Measurements from ENCODE around the gene NLRC5. TPM values are rescaled to one million over a fixed set of nuclear protein-coding genes. Genes with fewer than 3 reads are reported as not detected.
"Not testable (repeated sequence)": the region's sequence is repeated elsewhere in the genome, so short reads cannot be mapped to it uniquely, and the experiment has no call there.

NLRC5 gene
- total RNA-seq, 1 donor, result 246 TPM

- Histone ChIP-seq H3K27me3 (ENCODE audit: insufficient read depth, low read length) (no peaks in the 10 kb centered on the region), H3K4me1 (ENCODE audit: insufficient read depth, low read length) (peaks cover 56% of the 10 kb centered on the region), H3K9me3 (ENCODE audit: low read depth, low read length) (no peaks in the 10 kb centered on the region), H3K4me3 (ENCODE audit: low read length) (no peak overlapping the region)
Observed at GRCh38 chr16:57044931-57045693, 55.8 kb downstream of the NLRC5 start.

GRCh38 chr16:57045694-57046381, 56.5 kb downstream of the NLRC5 start:
- H3K4me3 ChIP-seq (ENCODE audit: low read length), result no peak overlapping the region
- H3K27me3 ChIP-seq (ENCODE audit: insufficient read depth, low read length), result no peaks in the 10 kb centered on the region
- H3K4me1 ChIP-seq (ENCODE audit: insufficient read depth, low read length), result peaks cover 49% of the 10 kb centered on the region
- H3K9me3 ChIP-seq (ENCODE audit: low read depth, low read length), result no peaks in the 10 kb centered on the region

GRCh38 chr16:57048095-57048494, 58.7 kb downstream of the NLRC5 start:
- H3K27me3 ChIP-seq (ENCODE audit: insufficient read depth, low read length), result no peaks in the 10 kb centered on the region
- no peaks in the 10 kb centered on the region for H3K9me3 ChIP-seq (ENCODE audit: low read depth, low read length)
- H3K4me1 ChIP-seq (ENCODE audit: insufficient read depth, low read length), result peaks cover 26% of the 10 kb centered on the region
- H3K4me3 ChIP-seq (ENCODE audit: low read length), result no peak overlapping the region

GRCh38 chr16:57049678-57050077, 60.3 kb downstream of the NLRC5 start:
- Histone ChIP-seq H3K9me3 (ENCODE audit: low read depth, low read length) (no peaks in the 10 kb centered on the region), H3K27me3 (ENCODE audit: insufficient read depth, low read length) (no peaks in the 10 kb centered on the region), H3K4me1 (ENCODE audit: insufficient read depth, low read length) (peaks cover 12% of the 10 kb centered on the region), H3K4me3 (ENCODE audit: low read length) (no peak overlapping the region)

- H3K9me3 ChIP-seq (ENCODE audit: low read depth, low read length), result no peaks in the 10 kb centered on the region
Observed at GRCh38 chr16:57051696-57052228, 62.4 kb downstream of the NLRC5 start.

GRCh38 chr16:57053206-57053605, 63.8 kb downstream of the NLRC5 start:
- no peak overlapping the region for H3K4me3 ChIP-seq (ENCODE audit: low read length)

More at GRCh38 chr16:57051696-57052228, 62.4 kb downstream of the NLRC5 start:
- H3K27me3 ChIP-seq (ENCODE audit: insufficient read depth, low read length), result no peaks in the 10 kb centered on the region
- H3K4me3 ChIP-seq (ENCODE audit: low read length), result no peak overlapping the region
- no peaks in the 10 kb centered on the region for H3K4me1 ChIP-seq (ENCODE audit: insufficient read depth, low read length)

GRCh38 chr16:57054338-57054737, 65.0 kb downstream of the NLRC5 start:
- Histone ChIP-seq H3K9me3 (ENCODE audit: low read depth, low read length) (no peaks in the 10 kb centered on the region), H3K27me3 (ENCODE audit: insufficient read depth, low read length) (no peaks in the 10 kb centered on the region), H3K4me1 (ENCODE audit: insufficient read depth, low read length) (no peaks in the 10 kb centered on the region), H3K4me3 (ENCODE audit: low read length) (no peak overlapping the region)

More at GRCh38 chr16:57053206-57053605, 63.8 kb downstream of the NLRC5 start:
- no peaks in the 10 kb centered on the region for H3K4me1 ChIP-seq (ENCODE audit: insufficient read depth, low read length)
- H3K27me3 ChIP-seq (ENCODE audit: insufficient read depth, low read length), result no peaks in the 10 kb centered on the region
- H3K9me3 ChIP-seq (ENCODE audit: low read depth, low read length), result no peaks in the 10 kb centered on the region

- H3K9me3 ChIP-seq (ENCODE audit: low read depth, low read length), result no peaks in the 10 kb centered on the region
- H3K4me3 ChIP-seq (ENCODE audit: low read length), result no peak overlapping the region
- no peaks in the 10 kb centered on the region for H3K4me1 ChIP-seq (ENCODE audit: insufficient read depth, low read length)
- H3K27me3 ChIP-seq (ENCODE audit: insufficient read depth, low read length), result no peaks in the 10 kb centered on the region
Observed at GRCh38 chr16:57054771-57055170, 65.4 kb downstream of the NLRC5 start.

- peaks cover 6% of the 10 kb centered on the region for H3K4me1 ChIP-seq (ENCODE audit: insufficient read depth, low read length)
- no peaks in the 10 kb centered on the region for H3K9me3 ChIP-seq (ENCODE audit: low read depth, low read length)
- H3K4me3 ChIP-seq (ENCODE audit: low read length), result no peak overlapping the region
- H3K27me3 ChIP-seq (ENCODE audit: insufficient read depth, low read length), result no peaks in the 10 kb centered on the region
Observed at GRCh38 chr16:57055671-57056070, 66.3 kb downstream of the NLRC5 start.

- no peak overlapping the region for H3K4me3 ChIP-seq (ENCODE audit: low read length)
- H3K9me3 ChIP-seq (ENCODE audit: low read depth, low read length), result no peaks in the 10 kb centered on the region
- H3K27me3 ChIP-seq (ENCODE audit: insufficient read depth, low read length), result no peaks in the 10 kb centered on the region
- peaks cover 25% of the 10 kb centered on the region for H3K4me1 ChIP-seq (ENCODE audit: insufficient read depth, low read length)
Observed at GRCh38 chr16:57058291-57058861, 69.0 kb downstream of the NLRC5 start.

GRCh38 chr16:57060323-57061083, 71.1 kb downstream of the NLRC5 start:
- Histone ChIP-seq H3K9me3 (ENCODE audit: low read depth, low read length) (no peaks in the 10 kb centered on the region), H3K4me1 (ENCODE audit: insufficient read depth, low read length) (peaks cover 25% of the 10 kb centered on the region), H3K27me3 (ENCODE audit: insufficient read depth, low read length) (no peaks in the 10 kb centered on the region), H3K4me3 (ENCODE audit: low read length) (no peak overlapping the region)

GRCh38 chr16:57061084-57061905, 71.9 kb downstream of the NLRC5 start:
- H3K27me3 ChIP-seq (ENCODE audit: insufficient read depth, low read length), result no peaks in the 10 kb centered on the region
- peaks cover 28% of the 10 kb centered on the region for H3K4me1 ChIP-seq (ENCODE audit: insufficient read depth, low read length)
- H3K9me3 ChIP-seq (ENCODE audit: low read depth, low read length), result no peaks in the 10 kb centered on the region
- H3K4me3 ChIP-seq (ENCODE audit: low read length), result no peak overlapping the region

- Histone ChIP-seq H3K4me3 (ENCODE audit: low read length) (no peak overlapping the region), H3K4me1 (ENCODE audit: insufficient read depth, low read length) (peaks cover 38% of the 10 kb centered on the region), H3K9me3 (ENCODE audit: low read depth, low read length) (no peaks in the 10 kb centered on the region), H3K27me3 (ENCODE audit: insufficient read depth, low read length) (no peaks in the 10 kb centered on the region)
Observed at GRCh38 chr16:57062329-57062728, 73.0 kb downstream of the NLRC5 start.

GRCh38 chr16:57063189-57063588, 73.8 kb downstream of the NLRC5 start:
- H3K9me3 ChIP-seq (ENCODE audit: low read depth, low read length); H3K4me3 ChIP-seq (ENCODE audit: low read length); H3K27me3 ChIP-seq (ENCODE audit: insufficient read depth, low read length): not testable (repeated sequence)
- H3K4me1 ChIP-seq (ENCODE audit: insufficient read depth, low read length), result peaks cover 42% of the 10 kb centered on the region
